MCF 10A (cell line): ENCODE data around the gene CACNB2. TPM values are rescaled to one million over a fixed set of nuclear protein-coding genes. Genes with fewer than 3 reads are reported as not detected.
"Not testable (repeated sequence)": the region's sequence is repeated elsewhere in the genome, so short reads cannot be mapped to it uniquely, and the experiment has no call there.

Experiments used
- BruUV-seq: library from RNA; stranded (reverse); fragments of 400-500 nt; replicated peaks from 2 replicates; lab custom pipeline; 2021; lab: Mats Ljungman, UMichigan
- CTCF ChIA-PET: fragments of 300-600 bp; sonication (Branson Sonifier 250); formaldehyde crosslinking; extraction: SDS; loops from one replicate; lab custom pipeline; 2021; ENCODE audit warnings: antibody characterized with exemption, inconsistent platforms; lab: Yijun Ruan, JAX
- POLR2A ChIA-PET: fragments of 300-600, 350-650 bp; sonication (Branson Sonifier 250); formaldehyde crosslinking; extraction: SDS; loops from one replicate; lab custom pipeline; 2020; ENCODE audit warnings: antibody characterized with exemption, inconsistent platforms; lab: Yijun Ruan, JAX
- DNase-seq: peaks from one replicate; pipeline ENCODE4 v3.0.0-alpha.2; 2018; ENCODE audit not compliant: unreplicated experiment
- H3K27ac Mint-ChIP-seq: one replicate; pipeline ENCODE4 v1.8.0; 2022; ENCODE audit warnings: mild to moderate bottlenecking, low read depth, mixed read lengths; ENCODE audit not compliant: unreplicated experiment
- H3K27me3 Mint-ChIP-seq: one replicate; pipeline ENCODE4 v1.8.0; 2022; ENCODE audit warnings: mixed read lengths; ENCODE audit not compliant: insufficient read depth, unreplicated experiment
- H3K36me3 Mint-ChIP-seq: one replicate; pipeline ENCODE4 v1.8.0; 2022; ENCODE audit warnings: mild to moderate bottlenecking, moderate library complexity, mixed read lengths; ENCODE audit not compliant: insufficient read depth, unreplicated experiment
- H3K4me1 Mint-ChIP-seq: one replicate; pipeline ENCODE4 v1.8.0; 2022; ENCODE audit warnings: mixed read lengths; ENCODE audit not compliant: insufficient read depth, unreplicated experiment
- H3K4me3 Mint-ChIP-seq: one replicate; pipeline ENCODE4 v1.8.0; 2022; ENCODE audit warnings: mild to moderate bottlenecking, moderate library complexity, mixed read lengths; ENCODE audit not compliant: unreplicated experiment
- H3K9me3 Mint-ChIP-seq: one replicate; pipeline ENCODE4 v1.8.0; 2022; ENCODE audit warnings: mixed read lengths; ENCODE audit not compliant: unreplicated experiment
- CTCF ChIP-seq: fragments of 200-600 bp; IDR thresholded peaks from one replicate; pipeline ENCODE4 v1.8.0; 2022; ENCODE audit warnings: antibody characterized with exemption, mild to moderate bottlenecking; ENCODE audit not compliant: unreplicated experiment
- intact Hi-C: fragments of 100-400 bp; cut with micrococcal nuclease; formaldehyde crosslinking; loops from 2 replicates; pipeline ENCODE4 v1.14.1; 2022
- total RNA-seq: library from RNA; stranded (reverse); gene quantifications from 2 replicates; pipeline ENCODE4 v1.2.3, GENCODE V29; 2022

CACNB2 gene
- total RNA-seq, 1 experiment from 2014 or later = 3.3 TPM

- Mint-ChIP-seq H3K9me3 (no peaks in the 10 kb centered on the region), H3K4me1 (no peaks in the 10 kb centered on the region), H3K27ac (no peak overlapping the region), H3K36me3 (no peaks in the 10 kb centered on the region), H3K4me3 (no peak overlapping the region), H3K27me3 (no peaks in the 10 kb centered on the region)
- TF ChIP-seq CTCF = no peak
- no peak for DNase-seq
- BruUV-seq = no TSS peak
- POLR2A ChIA-PET = no interaction called here
- intact Hi-C loops = no loop called here
- CTCF ChIA-PET = no interaction called here
These were observed 296.7 kb downstream of the CACNB2 start for GRCh38 chr10:18436902-18437301.

DNA sequence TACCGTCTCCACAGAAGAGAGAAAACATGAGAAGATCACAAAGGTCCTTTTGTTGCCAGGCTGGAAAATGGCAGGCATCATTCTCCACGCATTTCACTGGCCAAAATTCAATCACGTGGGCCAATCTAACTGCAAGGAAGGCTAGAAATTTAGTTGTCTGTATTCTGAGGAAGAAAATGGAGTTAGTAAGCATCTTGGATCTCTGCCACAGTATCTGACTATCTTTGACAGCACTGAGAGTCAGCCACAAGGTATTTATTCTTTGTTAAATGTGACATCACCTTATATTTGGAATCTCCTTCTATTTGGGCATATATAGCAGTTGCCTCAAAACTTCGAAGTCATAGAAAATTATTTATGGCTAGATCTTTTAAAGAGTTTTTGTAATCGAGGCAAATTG lies 297.3 kb downstream of the CACNB2 start:
- no TSS peak for BruUV-seq
- no peaks in the 10 kb centered on the region for H3K9me3 Mint-ChIP-seq
- ChIA-PET POLR2A (no interaction called here), CTCF (no interaction called here)
- H3K4me3 Mint-ChIP-seq = no peak overlapping the region
- no peak overlapping the region for H3K27ac Mint-ChIP-seq
- intact Hi-C loops = no loop called here
- H3K27me3 Mint-ChIP-seq = no peaks in the 10 kb centered on the region
- H3K36me3 Mint-ChIP-seq = no peaks in the 10 kb centered on the region
- no peaks in the 10 kb centered on the region for H3K4me1 Mint-ChIP-seq
- TF ChIP-seq CTCF = no peak
- DNase-seq = no peak

DNA sequence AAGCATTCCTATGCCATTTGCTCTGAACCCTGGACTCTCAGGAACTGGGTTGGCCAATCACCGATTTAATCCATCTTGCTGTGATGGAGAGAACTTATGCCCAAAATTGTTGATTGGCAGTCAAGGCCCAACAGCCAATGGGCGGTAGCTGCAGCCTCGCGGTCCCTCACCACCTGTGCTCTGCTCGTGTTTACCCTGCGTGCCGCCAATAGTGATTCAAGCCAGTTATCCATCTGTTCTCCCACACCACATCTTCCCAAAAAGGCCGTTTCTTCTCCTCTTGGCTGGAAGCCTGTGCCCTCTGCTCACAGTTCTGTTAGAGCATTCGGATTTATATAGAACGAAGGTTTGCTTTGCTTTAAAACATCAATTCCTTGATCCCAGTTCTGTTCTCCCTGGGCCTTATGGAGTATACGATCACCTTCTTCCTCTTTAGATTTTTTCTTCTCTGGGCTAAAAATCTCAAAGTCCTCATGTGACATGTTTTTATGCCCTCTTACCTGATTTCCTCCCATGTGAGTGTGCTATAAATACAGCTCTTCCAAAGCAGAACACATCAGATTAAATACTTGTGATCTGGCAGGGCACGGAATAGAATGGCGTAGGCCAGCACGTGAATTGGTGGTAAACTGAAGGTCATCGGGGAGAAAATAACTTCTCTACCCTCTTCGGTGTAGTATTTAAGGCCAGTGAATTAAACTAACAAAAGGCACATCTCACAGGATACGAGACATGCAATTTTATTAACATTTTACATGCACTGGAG lies 298.3 kb downstream of the CACNB2 start:
- H3K27me3 Mint-ChIP-seq = no peaks in the 10 kb centered on the region
- no peaks in the 10 kb centered on the region for H3K4me1 Mint-ChIP-seq
- no peak overlapping the region for H3K4me3 Mint-ChIP-seq
- no peak for DNase-seq
- no peak overlapping the region for H3K27ac Mint-ChIP-seq
- H3K9me3 Mint-ChIP-seq = no peaks in the 10 kb centered on the region
- POLR2A ChIA-PET = no interaction called here
- no TSS peak for BruUV-seq
- CTCF ChIA-PET = no interaction called here
- intact Hi-C loops = no loop called here
- no peaks in the 10 kb centered on the region for H3K36me3 Mint-ChIP-seq
- TF ChIP-seq CTCF = no peak

DNA sequence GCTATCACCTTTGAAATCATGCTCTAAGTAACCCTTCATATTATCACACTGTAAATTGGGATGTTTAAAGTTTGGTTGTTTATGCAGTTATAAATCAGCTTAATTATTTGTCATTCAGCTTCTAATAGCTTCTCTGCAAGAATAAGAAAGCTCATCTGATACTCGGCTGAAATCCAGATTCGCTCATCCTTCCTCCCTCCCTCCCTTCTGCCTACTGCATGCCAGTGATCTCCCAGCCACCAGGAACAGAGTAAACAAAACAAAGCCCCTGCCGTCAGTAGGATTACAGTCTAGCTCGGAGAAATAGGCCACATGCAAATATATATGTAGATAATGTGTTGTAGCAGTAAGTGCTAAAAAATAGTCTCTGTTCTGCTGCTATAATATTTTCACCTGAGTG lies 299.4 kb downstream of the CACNB2 start:
- TF ChIP-seq CTCF = no peak
- ChIA-PET CTCF (no interaction called here), POLR2A (no interaction called here)
- Mint-ChIP-seq H3K4me1 (no peaks in the 10 kb centered on the region), H3K27ac (no peak overlapping the region), H3K27me3 (no peaks in the 10 kb centered on the region), H3K9me3 (no peaks in the 10 kb centered on the region), H3K4me3 (no peak overlapping the region), H3K36me3 (no peaks in the 10 kb centered on the region)
- DNase-seq = no peak
- intact Hi-C loops = no loop called here
- no TSS peak for BruUV-seq

GRCh38 chr10:18445635-18446034 lies 305.4 kb downstream of the CACNB2 start:
- H3K9me3 Mint-ChIP-seq, CTCF ChIA-PET, H3K4me3 Mint-ChIP-seq, H3K27ac Mint-ChIP-seq, BruUV-seq, H3K4me1 Mint-ChIP-seq, H3K36me3 Mint-ChIP-seq, H3K27me3 Mint-ChIP-seq, DNase-seq, POLR2A ChIA-PET, intact Hi-C loops: not testable (repeated sequence)
